Activated naive CD4-positive, alpha-beta T cell treated with anti-CD3 and anti-CD28 coated beads, Interleukin-2, amount 50 U/mL, for 72 hours (primary cell): ENCODE data around the gene ETV6. TPM values are rescaled to one million over a fixed set of nuclear protein-coding genes. Genes with fewer than 3 reads are reported as not detected.

ENCODE experiments used
- ATAC-seq, 2 donors: fragments of 150-1000 bp; cut with Tn5 transposase; 2 replicates each; pipeline ENCODE4 v1.10.0; 2021; ENCODE audit warnings: mild to moderate bottlenecking in 2 of 2, moderate library complexity in 2 of 2
- DNase-seq, 2 donors: peaks; one replicate each; pipeline ENCODE4 v3.0.0; 2021 to 2022; ENCODE audit warnings: low spot score in 2 of 2
- H3K27ac Mint-ChIP-seq, 2 donors: one replicate each; pipeline ENCODE4 v1.8.0; 2022; ENCODE audit warnings: mild to moderate bottlenecking in 2 of 2, mixed read lengths in 2 of 2
- H3K36me3 Mint-ChIP-seq, 2 donors: one replicate each; pipeline ENCODE4 v1.8.0; 2022; ENCODE audit warnings: mixed read lengths in 2 of 2
- H3K9me3 Mint-ChIP-seq, 2 donors: one replicate each; pipeline ENCODE4 v1.8.0; 2022; ENCODE audit warnings: mixed read lengths in 2 of 2
- total RNA-seq, 2 donors: library from RNA; stranded (reverse); gene quantifications; one replicate each; pipeline ENCODE4 v1.2.3, GENCODE V29; 2022

ETV6 gene
- total RNA-seq, 2 donors from 2014 or later = 15.2 to 80.7 TPM

DNA sequence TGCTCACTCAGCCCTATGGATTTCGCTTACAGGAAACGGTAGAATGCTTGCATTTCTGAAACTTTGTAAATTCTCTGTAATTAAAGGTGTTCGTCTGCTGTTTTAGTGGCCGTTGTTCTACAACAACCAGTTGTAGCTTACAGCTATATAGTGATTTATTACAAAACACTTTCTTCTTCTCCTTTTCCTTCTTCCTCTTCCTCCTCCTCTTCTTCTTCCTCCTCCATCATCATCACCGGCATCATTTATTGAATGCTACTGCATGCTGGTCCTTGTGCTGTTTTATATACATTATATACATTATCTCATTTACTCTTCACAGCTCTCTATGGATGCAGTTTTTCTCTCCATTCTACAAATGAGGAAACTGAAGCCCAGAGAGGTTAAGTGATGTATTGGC, 6.4 kb downstream of the ETV6 start:
- no peak for DNase-seq
- ATAC-seq = no peak
- Mint-ChIP-seq H3K36me3 (peaks cover 5 to 58% of the 10 kb centered on the region in 2 donors), H3K27ac (no peak overlapping the region), H3K9me3 (no peaks in the 10 kb centered on the region)

- no peaks in the 10 kb centered on the region for H3K9me3 Mint-ChIP-seq
- H3K36me3 Mint-ChIP-seq = peaks cover 3 to 54% of the 10 kb centered on the region in 2 donors
Measured at GRCh38 chr12:11656550-11656949, 7.1 kb downstream of the ETV6 start.

DNA sequence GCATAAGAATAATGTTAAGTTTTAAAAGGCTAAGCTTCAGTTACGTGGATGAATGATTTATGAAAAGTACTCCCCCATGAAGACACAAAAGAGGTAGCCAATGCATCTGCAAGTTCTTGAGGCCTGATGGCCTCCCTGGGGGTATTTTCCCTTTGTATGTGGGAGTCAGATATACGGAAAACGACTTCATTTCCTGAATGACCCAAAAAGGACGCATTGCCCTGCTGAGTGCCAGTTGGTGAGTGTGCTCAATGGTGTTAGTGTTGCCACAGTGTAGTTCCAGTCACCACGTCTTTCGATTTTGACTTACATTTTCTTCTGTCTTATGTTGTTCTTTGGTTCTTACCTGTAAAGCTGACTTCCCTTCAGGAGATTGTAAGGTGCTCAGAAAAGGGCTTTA, 8.0 kb downstream of the ETV6 start:
- ATAC-seq (peak in 1 of 2 donors; percentile 43), DNase-seq (no peak)
- no peak overlapping the region for H3K27ac Mint-ChIP-seq
- no peaks in the 10 kb centered on the region for H3K9me3 Mint-ChIP-seq
- H3K36me3 Mint-ChIP-seq = peaks cover 11 to 54% of the 10 kb centered on the region in 2 donors

More at GRCh38 chr12:11656550-11656949, 7.1 kb downstream of the ETV6 start:
- no peak overlapping the region for H3K27ac Mint-ChIP-seq
- DNase-seq = no peak
- ATAC-seq = no peak

DNA sequence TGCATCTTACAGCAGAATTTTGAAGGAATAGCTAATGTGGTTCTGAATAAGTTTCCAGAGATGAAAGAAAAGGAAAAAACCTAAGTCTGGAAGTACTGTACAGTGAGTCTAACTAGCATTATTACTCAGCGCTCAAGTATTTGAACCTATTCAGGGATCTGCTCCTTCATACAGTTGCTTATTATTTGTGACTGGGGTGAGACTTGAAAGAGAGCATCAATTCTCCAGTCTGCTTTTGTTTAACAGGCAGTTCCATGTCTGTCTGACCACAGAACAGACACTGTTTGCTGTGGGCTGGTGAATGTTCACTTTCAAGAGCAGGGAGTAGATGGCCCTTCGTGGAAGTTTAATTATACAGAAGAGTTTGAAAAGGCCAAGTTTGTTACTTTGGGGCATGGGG, 9.3 kb downstream of the ETV6 start:
- no peaks in the 10 kb centered on the region for H3K9me3 Mint-ChIP-seq
- no peak for DNase-seq
- ATAC-seq = peak; percentile 69 to 76
- H3K27ac Mint-ChIP-seq = peak overlapping the region in 1 of 2 donors; percentile 10
- H3K36me3 Mint-ChIP-seq = peaks cover 11 to 61% of the 10 kb centered on the region in 2 donors

- H3K9me3 Mint-ChIP-seq = no peaks in the 10 kb centered on the region
- DNase-seq = no peak
- H3K36me3 Mint-ChIP-seq = peaks cover 11 to 79% of the 10 kb centered on the region in 2 donors
Measured at GRCh38 chr12:11660624-11661023, 11.2 kb downstream of the ETV6 start.

DNA sequence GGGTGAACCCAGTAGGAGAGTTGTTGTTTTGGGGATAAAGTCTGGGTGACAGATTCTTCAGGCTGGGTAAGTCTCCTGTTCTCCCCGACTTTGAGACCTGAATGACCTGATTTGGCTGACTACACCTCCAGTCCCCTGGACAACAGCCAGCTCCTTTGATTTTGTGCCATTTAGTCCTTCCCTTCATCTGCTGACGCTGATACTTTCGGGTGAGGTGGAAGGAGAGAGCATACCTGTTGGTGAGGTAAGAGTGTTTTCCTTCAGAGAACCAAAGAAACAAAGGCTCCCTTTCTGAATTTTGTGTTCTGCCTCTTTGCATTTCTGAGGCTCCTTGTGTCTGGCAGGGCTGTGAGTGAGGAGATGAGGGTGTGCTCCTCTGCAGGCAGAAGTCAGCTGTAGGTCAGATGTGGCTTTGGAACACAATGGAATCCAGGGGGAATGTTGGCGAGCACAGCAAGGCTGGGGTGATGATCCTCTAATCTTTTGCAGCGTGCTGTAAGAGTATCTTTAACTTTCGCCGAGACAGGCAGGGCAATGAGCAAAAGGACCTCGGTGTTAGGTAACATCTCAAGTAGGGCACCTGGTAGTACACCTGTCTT, 12.1 kb downstream of the ETV6 start:
- Mint-ChIP-seq H3K36me3 (peaks cover 11 to 79% of the 10 kb centered on the region in 2 donors), H3K27ac (peak overlapping the region in 1 of 2 donors; percentile 33), H3K9me3 (no peaks in the 10 kb centered on the region)
- ATAC-seq = no peak
- no peak for DNase-seq

More at GRCh38 chr12:11660624-11661023, 11.2 kb downstream of the ETV6 start:
- no peak for ATAC-seq
- no peak overlapping the region for H3K27ac Mint-ChIP-seq

GRCh38 chr12:11662369-11662768, 12.9 kb downstream of the ETV6 start:
- no peak overlapping the region for H3K27ac Mint-ChIP-seq
- ATAC-seq = peak in 1 of 2 donors; percentile 34
- H3K9me3 Mint-ChIP-seq = no peaks in the 10 kb centered on the region
- DNase-seq = no peak
- peaks cover 11 to 80% of the 10 kb centered on the region in 2 donors for H3K36me3 Mint-ChIP-seq

DNA sequence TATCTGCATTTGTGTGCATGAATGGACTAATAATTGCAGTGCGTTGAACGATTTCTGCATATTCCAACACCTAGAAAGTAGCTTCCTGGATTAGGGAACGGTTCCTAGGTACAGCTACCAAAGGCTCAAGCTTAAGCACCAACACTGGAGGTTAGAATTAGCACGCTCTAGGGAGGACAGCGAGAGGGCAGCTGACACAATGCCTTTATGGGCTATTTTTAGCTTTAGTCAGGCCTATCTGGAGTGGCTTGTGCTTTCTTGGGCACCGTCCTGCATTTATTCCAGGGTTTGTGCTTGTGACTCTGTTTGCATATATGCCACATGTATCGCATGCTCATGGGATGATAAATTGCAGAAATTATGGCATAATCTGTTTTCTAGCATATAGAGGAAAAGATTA, 13.7 kb downstream of the ETV6 start:
- no peak for DNase-seq
- Mint-ChIP-seq H3K36me3 (peaks cover 11 to 78% of the 10 kb centered on the region in 2 donors), H3K9me3 (no peaks in the 10 kb centered on the region), H3K27ac (no peak overlapping the region)
- no peak for ATAC-seq

- Mint-ChIP-seq H3K36me3 (peaks cover 11 to 78% of the 10 kb centered on the region in 2 donors), H3K27ac (no peak overlapping the region), H3K9me3 (no peaks in the 10 kb centered on the region)
- DNase-seq = no peak
- no peak for ATAC-seq
Measured at GRCh38 chr12:11664101-11664500, 14.6 kb downstream of the ETV6 start.

DNA sequence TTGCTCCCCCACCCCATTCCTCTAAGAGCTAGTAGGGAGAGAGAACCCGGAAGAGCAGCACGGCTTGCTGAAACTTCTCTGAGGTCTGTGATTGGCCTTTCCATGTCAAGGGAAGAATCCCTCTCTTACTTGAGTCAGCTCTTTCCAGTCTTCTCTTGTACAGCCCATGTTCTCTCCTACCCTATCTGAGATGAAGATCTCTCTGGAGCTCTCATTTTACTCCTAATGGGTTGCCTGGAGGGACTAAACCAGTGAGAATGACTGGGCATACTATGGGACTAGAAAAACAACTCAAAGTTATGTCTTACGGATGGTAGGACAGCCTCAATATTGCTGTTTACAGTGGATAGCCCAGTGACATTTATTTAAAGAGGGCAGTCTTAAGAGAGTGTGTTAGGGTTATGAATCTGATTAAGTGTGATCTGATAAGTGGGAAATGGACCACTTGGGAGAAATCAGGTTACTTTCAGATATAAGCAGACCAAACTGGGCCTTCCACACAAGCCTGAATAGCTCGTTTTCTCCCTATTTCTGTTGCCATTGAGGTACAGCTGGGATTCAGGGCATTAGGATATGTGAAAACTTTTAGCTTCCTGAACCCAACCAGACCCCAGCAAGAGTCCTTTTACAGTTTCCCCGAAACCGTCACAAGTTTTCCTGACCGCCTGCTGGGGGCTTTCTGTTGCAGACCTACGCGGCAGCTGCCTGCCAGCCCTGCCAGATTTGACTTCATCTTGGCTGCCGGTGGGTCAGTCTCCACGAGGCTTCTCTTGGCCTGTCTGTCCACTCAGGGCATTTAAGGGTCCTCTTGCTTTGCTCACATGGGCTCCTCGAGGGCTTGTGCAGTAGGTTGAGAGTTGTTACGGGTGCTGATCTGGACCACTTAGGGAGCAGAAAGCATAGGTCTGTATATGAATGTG, 16.9 kb downstream of the ETV6 start:
- no peak for DNase-seq
- Mint-ChIP-seq H3K36me3 (peaks cover 9 to 62% of the 10 kb centered on the region in 2 donors), H3K9me3 (no peaks in the 10 kb centered on the region), H3K27ac (peak overlapping the region in 1 of 2 donors; percentile 33)
- no peak for ATAC-seq

DNA sequence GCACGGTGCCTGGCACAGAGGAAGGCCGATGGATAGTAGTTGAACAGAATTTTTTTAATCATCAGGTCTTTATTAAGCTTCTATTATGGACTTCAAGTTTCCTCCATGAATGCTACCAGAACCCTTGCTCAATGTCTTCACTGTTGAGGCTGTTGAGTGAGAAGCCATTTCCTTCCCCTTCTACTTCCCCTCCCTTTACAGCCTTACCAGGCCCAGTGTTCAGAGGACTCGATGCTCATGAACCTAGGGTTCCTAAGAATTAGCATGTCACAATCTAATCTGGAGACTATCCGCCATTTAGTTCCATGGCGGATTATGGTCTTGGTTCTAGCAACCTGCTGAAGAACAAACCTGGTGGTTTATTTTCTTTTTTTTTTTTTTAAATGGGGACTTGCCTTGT, 17.7 kb downstream of the ETV6 start:
- ATAC-seq = no peak
- no peak for DNase-seq
- Mint-ChIP-seq H3K36me3 (peaks cover 1 to 54% of the 10 kb centered on the region in 2 donors), H3K27ac (no peak overlapping the region), H3K9me3 (no peaks in the 10 kb centered on the region)

- ATAC-seq (no peak), DNase-seq (no peak)
- H3K27ac Mint-ChIP-seq = no peak overlapping the region
- H3K36me3 Mint-ChIP-seq = peaks cover 0 to 41% of the 10 kb centered on the region in 2 donors
- H3K9me3 Mint-ChIP-seq = no peaks in the 10 kb centered on the region
Measured at GRCh38 chr12:11668611-11669010, 19.1 kb downstream of the ETV6 start.

DNA sequence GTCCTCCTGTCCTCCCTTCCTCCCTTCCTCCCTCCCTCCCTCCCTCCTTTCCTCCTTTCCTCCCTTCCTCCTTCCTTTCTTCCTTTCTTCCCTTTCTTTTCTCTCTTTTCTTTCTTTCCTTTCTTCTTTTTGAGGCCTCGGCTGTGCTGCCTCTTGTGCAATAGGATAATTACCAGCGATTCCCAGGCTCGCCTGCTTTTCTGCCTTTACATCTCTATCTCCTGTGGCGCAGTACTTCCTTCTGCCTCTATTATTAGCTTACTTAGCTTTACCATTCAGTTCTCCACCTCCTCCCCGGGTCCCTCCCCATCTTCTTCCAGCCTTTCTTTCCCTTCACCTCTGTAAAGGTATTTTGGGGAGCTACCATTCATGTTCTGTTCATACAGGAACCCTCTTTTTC, 19.9 kb downstream of the ETV6 start:
- no peak for ATAC-seq
- no peaks in the 10 kb centered on the region for H3K9me3 Mint-ChIP-seq

DNA sequence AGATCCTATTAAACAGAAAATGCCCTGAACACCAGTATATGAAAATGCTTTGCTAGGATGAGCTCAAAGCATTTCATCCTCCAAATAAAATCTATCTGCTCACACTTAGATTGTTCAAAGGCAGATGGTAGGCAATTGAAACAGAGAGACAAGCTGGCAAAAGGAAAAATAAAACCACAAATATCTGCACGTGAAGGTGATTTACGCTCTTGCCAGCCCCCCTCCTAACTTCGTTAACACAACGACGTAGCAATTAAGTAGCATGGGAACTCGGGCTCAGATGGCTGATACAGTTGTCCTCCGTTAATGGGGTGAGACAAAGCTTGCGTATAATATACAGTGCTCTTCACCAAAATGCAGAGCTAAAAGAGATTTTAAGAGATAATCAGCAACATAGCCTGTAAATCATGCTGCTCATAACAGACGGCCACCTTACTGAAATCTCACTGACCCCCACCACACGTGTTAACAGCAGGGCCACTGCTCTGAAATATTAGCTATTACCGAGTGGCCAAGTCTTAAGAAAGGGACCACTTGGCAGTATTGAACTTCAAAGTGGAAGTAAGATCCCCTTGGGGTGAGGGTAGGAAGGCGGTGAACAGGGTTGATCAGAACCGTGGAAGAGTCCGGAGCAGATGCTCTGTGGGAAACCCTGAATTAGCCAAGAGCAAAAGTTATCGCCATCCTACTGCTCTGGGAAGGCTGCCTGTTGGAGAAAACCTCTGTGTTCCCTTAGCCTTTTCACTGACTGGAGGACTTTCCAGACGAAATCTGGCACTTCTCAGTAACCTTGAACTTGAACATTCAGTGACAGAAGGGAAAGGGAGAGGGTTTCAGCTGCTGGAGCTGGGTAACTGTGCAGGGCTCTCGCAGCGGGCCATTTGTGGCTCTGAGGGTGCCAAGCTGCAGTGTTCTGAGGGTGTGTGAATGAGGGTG, 23.1 kb downstream of the ETV6 start:
- DNase-seq = no peak
- H3K9me3 Mint-ChIP-seq = no peaks in the 10 kb centered on the region
- peak overlapping the region in 1 of 2 donors; percentile 31 for H3K27ac Mint-ChIP-seq
- ATAC-seq = no peak
- peaks cover 0 to 11% of the 10 kb centered on the region in 2 donors for H3K36me3 Mint-ChIP-seq

More for the DNA sequence above, 19.9 kb downstream of the ETV6 start:
- peak overlapping the region in 1 of 2 donors; percentile 32 for H3K27ac Mint-ChIP-seq
- no peak for DNase-seq
- H3K36me3 Mint-ChIP-seq = peaks cover 0 to 34% of the 10 kb centered on the region in 2 donors

- peaks cover 0 to 19% of the 10 kb centered on the region in 2 donors for H3K36me3 Mint-ChIP-seq
- H3K27ac Mint-ChIP-seq = no peak overlapping the region
- H3K9me3 Mint-ChIP-seq = no peaks in the 10 kb centered on the region
- DNase-seq (no peak), ATAC-seq (no peak)
Measured at GRCh38 chr12:11673666-11674461, 24.4 kb downstream of the ETV6 start.

DNA sequence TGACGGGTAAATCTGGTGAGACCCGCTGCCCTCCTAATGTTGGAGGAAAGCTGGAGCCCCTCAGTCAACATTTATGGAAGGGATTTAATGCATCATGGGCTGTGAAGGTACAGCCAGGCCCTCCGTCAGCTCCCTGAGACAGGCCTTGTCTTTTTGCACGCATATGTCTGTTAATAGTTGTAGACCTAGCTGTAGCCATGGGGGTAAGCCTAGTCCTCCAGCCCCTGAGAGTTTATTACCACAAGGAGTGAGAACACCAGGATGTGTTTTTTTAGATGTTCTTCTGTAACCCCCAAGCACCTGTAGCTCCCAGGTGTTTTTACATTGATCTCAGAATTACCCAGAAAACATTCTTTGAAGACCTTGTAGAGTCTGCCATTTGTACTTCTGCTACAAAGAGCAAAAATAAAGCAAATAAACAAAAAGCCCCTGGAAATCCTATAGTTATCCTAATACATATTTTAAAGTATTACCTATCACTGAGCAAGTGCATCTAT, 25.5 kb downstream of the ETV6 start:
- Mint-ChIP-seq H3K36me3 (peaks cover 0 to 21% of the 10 kb centered on the region in 2 donors), H3K9me3 (no peaks in the 10 kb centered on the region), H3K27ac (no peak overlapping the region)
- no peak for DNase-seq
- ATAC-seq = no peak
